ENCODE results near the gene RYR2. TPM values are rescaled to one million over a fixed set of nuclear protein-coding genes. Genes with fewer than 3 reads are reported as not detected.
A peak's percentile ranks its signal among the peaks of the same experiment; 100 is the strongest.
"Not testable (repeated sequence)": the region's sequence is repeated elsewhere in the genome, so short reads cannot be mapped to it uniquely, and the experiment has no call there.

RYR2 gene
- total RNA-seq, 1 experiment from 2014 or later, result 4.0 TPM

DNA sequence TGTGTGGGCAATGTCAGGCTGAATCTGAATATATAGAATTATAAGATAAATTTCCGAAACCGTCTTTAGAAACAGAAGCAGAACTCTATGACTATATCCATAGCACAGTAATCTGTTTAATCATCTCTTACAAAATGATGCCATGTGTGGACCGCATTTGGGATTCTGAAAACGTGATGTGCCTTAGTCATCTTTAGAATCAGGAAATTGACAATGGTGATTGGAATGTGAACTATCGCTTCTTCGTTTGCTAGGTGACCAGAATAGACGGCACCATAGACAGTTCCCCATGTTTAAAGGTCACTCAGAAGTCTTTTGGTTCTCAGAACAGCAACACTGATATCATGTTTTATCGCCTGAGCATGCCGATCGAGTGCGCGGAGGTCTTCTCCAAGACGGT is 548.4 kb downstream of the RYR2 start:
- Mint-ChIP-seq H3K36me3 (ENCODE audit: insufficient read depth, unreplicated experiment) (peaks cover 13% of the 10 kb centered on the region), H3K4me1 (ENCODE audit: insufficient read depth, unreplicated experiment) (no peaks in the 10 kb centered on the region), H3K4me3 (ENCODE audit: unreplicated experiment) (no peak overlapping the region), H3K27ac (ENCODE audit: low read depth, unreplicated experiment) (no peak overlapping the region), H3K27me3 (ENCODE audit: insufficient read depth, unreplicated experiment) (no peaks in the 10 kb centered on the region), H3K9me3 (ENCODE audit: unreplicated experiment) (no peaks in the 10 kb centered on the region)
- ChIA-PET CTCF (interaction anchor here (1.0 kb wide), 1 partner anchor 28 kb away, joined by 3 read pairs; no protein-coding TSS in a partner anchor), POLR2A (no interaction called here)
- TF ChIP-seq, protein P1, sequence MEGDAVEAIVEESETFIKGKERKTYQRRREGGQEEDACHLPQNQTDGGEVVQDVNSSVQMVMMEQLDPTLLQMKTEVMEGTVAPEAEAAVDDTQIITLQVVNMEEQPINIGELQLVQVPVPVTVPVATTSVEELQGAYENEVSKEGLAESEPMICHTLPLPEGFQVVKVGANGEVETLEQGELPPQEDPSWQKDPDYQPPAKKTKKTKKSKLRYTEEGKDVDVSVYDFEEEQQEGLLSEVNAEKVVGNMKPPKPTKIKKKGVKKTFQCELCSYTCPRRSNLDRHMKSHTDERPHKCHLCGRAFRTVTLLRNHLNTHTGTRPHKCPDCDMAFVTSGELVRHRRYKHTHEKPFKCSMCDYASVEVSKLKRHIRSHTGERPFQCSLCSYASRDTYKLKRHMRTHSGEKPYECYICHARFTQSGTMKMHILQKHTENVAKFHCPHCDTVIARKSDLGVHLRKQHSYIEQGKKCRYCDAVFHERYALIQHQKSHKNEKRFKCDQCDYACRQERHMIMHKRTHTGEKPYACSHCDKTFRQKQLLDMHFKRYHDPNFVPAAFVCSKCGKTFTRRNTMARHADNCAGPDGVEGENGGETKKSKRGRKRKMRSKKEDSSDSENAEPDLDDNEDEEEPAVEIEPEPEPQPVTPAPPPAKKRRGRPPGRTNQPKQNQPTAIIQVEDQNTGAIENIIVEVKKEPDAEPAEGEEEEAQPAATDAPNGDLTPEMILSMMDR (IDR thresholded peaks at IDR 0.05; ENCODE audit: unreplicated experiment), result no peak
- no TSS peak for BruUV-seq (replicated peaks)
- DNase-seq (ENCODE audit: unreplicated experiment), result peak; percentile 51
- intact Hi-C loops (cut with micrococcal nuclease), result loop anchor here (10.0 kb wide), 1 partner anchor 204 kb away; no protein-coding TSS in a partner anchor

DNA sequence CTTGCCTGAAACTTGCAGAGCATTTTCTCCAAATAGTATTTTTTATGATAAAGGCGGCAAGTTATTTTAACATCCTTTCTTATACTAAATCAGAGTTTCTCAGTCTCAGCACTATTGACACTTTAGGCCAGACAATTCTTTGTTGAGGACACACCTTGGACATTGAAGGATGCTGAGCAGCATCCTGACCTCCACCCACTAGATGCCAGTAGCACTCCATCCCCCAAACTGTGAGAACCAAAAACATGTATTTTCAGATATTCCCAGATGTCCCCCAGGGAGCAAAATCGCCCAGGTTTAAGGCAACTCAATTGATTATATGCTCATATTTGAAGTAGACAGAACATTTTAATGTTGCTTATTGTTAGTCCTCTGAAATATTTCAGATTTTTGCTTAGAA is 549.4 kb downstream of the RYR2 start:
- DNase-seq (ENCODE audit: unreplicated experiment), result peak; percentile 30
- no TSS peak for BruUV-seq (replicated peaks)
- peaks cover 8% of the 10 kb centered on the region for H3K9me3 Mint-ChIP-seq (ENCODE audit: unreplicated experiment)
- H3K27ac Mint-ChIP-seq (ENCODE audit: low read depth, unreplicated experiment), result no peak overlapping the region
- no peaks in the 10 kb centered on the region for H3K27me3 Mint-ChIP-seq (ENCODE audit: insufficient read depth, unreplicated experiment)
- CTCF ChIA-PET, result interaction anchor here (0.9 kb wide), 1 partner anchor 208 kb away, joined by 3 read pairs; no protein-coding TSS in a partner anchor
- peaks cover 13% of the 10 kb centered on the region for H3K36me3 Mint-ChIP-seq (ENCODE audit: insufficient read depth, unreplicated experiment)
- H3K4me1 Mint-ChIP-seq (ENCODE audit: insufficient read depth, unreplicated experiment), result no peaks in the 10 kb centered on the region
- intact Hi-C loops (cut with micrococcal nuclease), result loop anchor here (10.0 kb wide), 1 partner anchor 203 kb away; no protein-coding TSS in a partner anchor
- TF ChIP-seq, protein P1 (IDR thresholded peaks at IDR 0.05; ENCODE audit: unreplicated experiment), result no peak
- POLR2A ChIA-PET, result no interaction called here
- H3K4me3 Mint-ChIP-seq (ENCODE audit: unreplicated experiment), result no peak overlapping the region

DNA sequence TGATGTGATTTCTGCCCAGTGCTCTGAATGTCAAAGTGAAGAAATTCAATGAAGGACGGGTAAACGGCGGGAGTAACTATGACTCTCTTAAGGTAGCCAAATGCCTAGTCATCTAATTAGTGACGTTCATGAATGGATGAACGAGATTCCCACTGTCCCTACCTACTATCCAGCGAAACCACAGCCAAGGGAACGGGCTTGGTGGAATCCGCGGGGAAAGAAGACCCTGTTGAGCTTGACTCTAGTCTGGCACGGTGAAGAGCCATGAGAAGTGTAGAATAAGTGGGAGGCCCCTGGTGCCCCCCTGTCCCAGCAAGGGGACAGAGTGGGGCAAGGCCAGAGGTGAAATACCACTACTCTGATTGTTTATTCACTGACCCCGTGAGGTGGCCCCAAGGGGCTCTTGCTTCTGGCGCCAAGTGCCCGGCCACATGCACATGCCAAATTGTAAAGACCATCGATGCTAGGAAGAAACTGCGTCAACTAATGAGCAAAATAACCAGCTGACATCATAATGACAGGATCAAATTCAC is 561.1 kb downstream of the RYR2 start:
- CTCF ChIA-PET; H3K27ac Mint-ChIP-seq (ENCODE audit: low read depth, unreplicated experiment); intact Hi-C loops (cut with micrococcal nuclease); H3K36me3 Mint-ChIP-seq (ENCODE audit: insufficient read depth, unreplicated experiment); H3K27me3 Mint-ChIP-seq (ENCODE audit: insufficient read depth, unreplicated experiment); H3K4me3 Mint-ChIP-seq (ENCODE audit: unreplicated experiment); DNase-seq (ENCODE audit: unreplicated experiment); POLR2A ChIA-PET; H3K4me1 Mint-ChIP-seq (ENCODE audit: insufficient read depth, unreplicated experiment); BruUV-seq (replicated peaks): not testable (repeated sequence)
- peaks cover 30% of the 10 kb centered on the region for H3K9me3 Mint-ChIP-seq (ENCODE audit: unreplicated experiment)

DNA sequence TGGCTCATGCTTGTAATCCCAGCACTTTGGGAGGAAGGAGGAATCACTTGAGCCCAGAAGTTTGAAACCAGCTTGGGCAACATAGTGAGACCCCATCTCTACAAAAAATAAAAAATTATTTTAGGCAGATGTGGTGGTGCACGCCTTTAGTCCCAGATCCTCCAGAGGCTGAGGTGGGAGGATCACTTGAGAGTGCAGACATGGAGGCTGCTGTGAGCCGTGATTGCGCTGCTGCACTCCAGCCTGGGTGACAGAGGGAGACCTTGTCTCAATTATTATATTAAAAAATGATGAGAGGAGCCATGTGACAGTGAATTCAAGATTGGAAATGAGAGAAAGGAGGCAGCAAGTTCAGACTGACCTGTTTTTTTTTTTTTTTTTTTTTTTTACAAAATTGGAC is 566.4 kb downstream of the RYR2 start:
- Mint-ChIP-seq H3K27me3 (ENCODE audit: insufficient read depth, unreplicated experiment) (no peaks in the 10 kb centered on the region), H3K27ac (ENCODE audit: low read depth, unreplicated experiment) (no peak overlapping the region), H3K36me3 (ENCODE audit: insufficient read depth, unreplicated experiment) (no peaks in the 10 kb centered on the region), H3K9me3 (ENCODE audit: unreplicated experiment) (peaks cover 8% of the 10 kb centered on the region), H3K4me1 (ENCODE audit: insufficient read depth, unreplicated experiment) (no peaks in the 10 kb centered on the region), H3K4me3 (ENCODE audit: unreplicated experiment) (no peak overlapping the region)
- intact Hi-C loops (cut with micrococcal nuclease), result no loop called here
- TF ChIP-seq, protein P1 (IDR thresholded peaks at IDR 0.05; ENCODE audit: unreplicated experiment), result no peak
- DNase-seq (ENCODE audit: unreplicated experiment), result no peak
- ChIA-PET POLR2A (interaction anchor here (0.6 to 1.6 kb wide), 2 partner anchors 10 to 32 kb away, joined by 3 read pairs; no protein-coding TSS in a partner anchor), CTCF (no interaction called here)
- BruUV-seq (replicated peaks), result no TSS peak

Data from MCF 10A (cell line).